ENCODE measurements around the gene TIMD4.
"Not testable (repeated sequence)": the region's sequence is repeated elsewhere in the genome, so short reads cannot be mapped to it uniquely, and the experiment has no call there.

The TIMD4 gene

GRCh38 chr5:156950716-156951115 is 12.3 kb downstream of the TIMD4 start:
- no peak overlapping the region for H3K27ac Mint-ChIP-seq
- no peaks in the 10 kb centered on the region for H3K4me1 Mint-ChIP-seq
- H3K4me3 Mint-ChIP-seq = no peak overlapping the region
- no peaks in the 10 kb centered on the region for H3K9me3 Mint-ChIP-seq
- peaks cover 4% of the 10 kb centered on the region for H3K27me3 Mint-ChIP-seq (ENCODE audit: low read depth)
- no peak for TF ChIP-seq CTCF (IDR thresholded peaks at IDR 0.05; ENCODE audit: unreplicated experiment in 3 of 3)
- H3K36me3 Mint-ChIP-seq (ENCODE audit: low read depth) = no peaks in the 10 kb centered on the region

GRCh38 chr5:156949424-156949823 is 13.6 kb downstream of the TIMD4 start:
- H3K27me3 Mint-ChIP-seq (ENCODE audit: low read depth) = peaks cover 4% of the 10 kb centered on the region
- no peaks in the 10 kb centered on the region for H3K4me1 Mint-ChIP-seq
- H3K36me3 Mint-ChIP-seq (ENCODE audit: low read depth) = no peaks in the 10 kb centered on the region
- no peak overlapping the region for H3K4me3 Mint-ChIP-seq
- no peaks in the 10 kb centered on the region for H3K9me3 Mint-ChIP-seq
- H3K27ac Mint-ChIP-seq = no peak overlapping the region
- no peak for TF ChIP-seq CTCF (IDR thresholded peaks at IDR 0.05; ENCODE audit: unreplicated experiment in 3 of 3)

- TF ChIP-seq CTCF (IDR thresholded peaks at IDR 0.05; ENCODE audit: unreplicated experiment in 3 of 3) = no peak
- no peak overlapping the region for H3K27ac Mint-ChIP-seq
- H3K4me1 Mint-ChIP-seq = no peaks in the 10 kb centered on the region
- peaks cover 8% of the 10 kb centered on the region for H3K27me3 Mint-ChIP-seq (ENCODE audit: low read depth)
- no peaks in the 10 kb centered on the region for H3K36me3 Mint-ChIP-seq (ENCODE audit: low read depth)
- no peaks in the 10 kb centered on the region for H3K9me3 Mint-ChIP-seq
- H3K4me3 Mint-ChIP-seq = no peak overlapping the region
These were observed 15.1 kb downstream of the TIMD4 start for GRCh38 chr5:156947925-156948324.

GRCh38 chr5:156942064-156942463 is 21.0 kb downstream of the TIMD4 start:
- Mint-ChIP-seq H3K36me3 (ENCODE audit: low read depth) (peaks cover 6% of the 10 kb centered on the region), H3K27me3 (ENCODE audit: low read depth) (peaks cover 4% of the 10 kb centered on the region), H3K4me1 (no peaks in the 10 kb centered on the region), H3K27ac (no peak overlapping the region), H3K9me3 (peaks cover 9% of the 10 kb centered on the region), H3K4me3 (no peak overlapping the region)
- no peak for TF ChIP-seq CTCF (IDR thresholded peaks at IDR 0.05; ENCODE audit: unreplicated experiment in 3 of 3)

- not testable (repeated sequence) for H3K36me3 Mint-ChIP-seq (ENCODE audit: low read depth); H3K27me3 Mint-ChIP-seq (ENCODE audit: low read depth); H3K4me3 Mint-ChIP-seq; H3K9me3 Mint-ChIP-seq; H3K27ac Mint-ChIP-seq; H3K4me1 Mint-ChIP-seq
These were observed 22.6 kb downstream of the TIMD4 start for GRCh38 chr5:156940462-156940861.

- Mint-ChIP-seq H3K36me3 (ENCODE audit: low read depth) (peaks cover 6% of the 10 kb centered on the region), H3K4me3 (no peak overlapping the region), H3K4me1 (no peaks in the 10 kb centered on the region), H3K9me3 (peaks cover 9% of the 10 kb centered on the region), H3K27ac (no peak overlapping the region), H3K27me3 (ENCODE audit: low read depth) (no peaks in the 10 kb centered on the region)
- TF ChIP-seq CTCF (IDR thresholded peaks at IDR 0.05; ENCODE audit: unreplicated experiment in 3 of 3) = no peak
These were observed 26.1 kb downstream of the TIMD4 start for GRCh38 chr5:156936972-156937371.

Measured in nephron (organoid).